ENCODE measurements around the gene CHST15. TPM values are rescaled to one million over a fixed set of nuclear protein-coding genes. Genes with fewer than 3 reads are reported as not detected.

Gene CHST15
- total and polyA plus RNA-seq, 12 donors: 5.2 to 54.5 (median 29.2) TPM

GRCh38 chr10:123997013-123997412, 96.4 kb downstream of the CHST15 start:
- intact Hi-C loops (cut with DNase I): no loop called here
- TF ChIP-seq CTCF (IDR thresholded peaks at IDR 0.05) (no peak), POLR2A (IDR thresholded peaks at IDR 0.05) (no peak)
- Histone ChIP-seq H3K27me3 (peaks cover 22% of the 10 kb centered on the region), H3K4me1 (replicated peaks in 1 of 2) (peaks cover 7 to 27% of the 10 kb centered on the region in 2 donors), H3K9me3 (replicated peaks in 1 of 3) (no peaks in the 10 kb centered on the region), H3K4me3 (no peak overlapping the region), H3K36me3 (replicated peaks in 1 of 2) (no peaks in the 10 kb centered on the region), H3K27ac (peak overlapping the region in 3 of 5 donors; percentile 9 to 86 (median 60))
- 74 to 86% (median 84%) methylated on average over 6 of the region's 6 CpGs for WGBS, 4 donors
- DNase-seq: no peak

- H3K4me3 ChIP-seq: no peak overlapping the region
- no peak for TF ChIP-seq POLR2A (IDR thresholded peaks at IDR 0.05)
- TF ChIP-seq CTCF (IDR thresholded peaks at IDR 0.05): no peak
- no peak overlapping the region for H3K27ac ChIP-seq
- DNase-seq: peak in 1 of 7 donors; percentile 52
- H3K27me3 ChIP-seq: peaks cover 28% of the 10 kb centered on the region
- intact Hi-C loops (cut with DNase I): no loop called here
- no peaks in the 10 kb centered on the region for H3K36me3 ChIP-seq (replicated peaks in 1 of 2)
- no peaks in the 10 kb centered on the region for H3K9me3 ChIP-seq (replicated peaks in 1 of 3)
- peaks cover 7 to 27% of the 10 kb centered on the region in 2 donors for H3K4me1 ChIP-seq (replicated peaks in 1 of 2)
- WGBS, 4 donors: 75 to 91% (median 80%) methylated on average over 5 to 7 of the region's 7 CpGs
Measured at GRCh38 chr10:123996302-123996701, 97.1 kb downstream of the CHST15 start.

- 7 to 13% (median 12%) methylated on average over 12 to 27 of the region's 27 CpGs for WGBS, 4 donors
- Histone ChIP-seq H3K36me3 (replicated peaks in 1 of 2) (no peaks in the 10 kb centered on the region), H3K27ac (peak overlapping the region in 1 of 5 donors; percentile 69), H3K4me1 (replicated peaks in 1 of 2) (peaks cover 7 to 27% of the 10 kb centered on the region in 2 donors), H3K9me3 (replicated peaks in 1 of 3) (no peaks in the 10 kb centered on the region), H3K4me3 (peak overlapping the region in 1 of 4 donors; percentile 18), H3K27me3 (peaks cover 35% of the 10 kb centered on the region)
- peak in 4 of 7 donors; percentile 29 to 75 (median 52) for DNase-seq
- TF ChIP-seq CTCF (IDR thresholded peaks at IDR 0.05): peak in 5 of 6 experiments; percentile 7 to 50 (median 40)
- TF ChIP-seq POLR2A (IDR thresholded peaks at IDR 0.05): no peak
- intact Hi-C loops (cut with DNase I): loop anchor here (2.0 kb wide), 1 partner anchor 393 kb away; no protein-coding TSS in a partner anchor
Measured at GRCh38 chr10:123995461-123996131, 97.8 kb downstream of the CHST15 start.

- no peak for TF ChIP-seq CTCF (IDR thresholded peaks at IDR 0.05)
- TF ChIP-seq POLR2A (IDR thresholded peaks at IDR 0.05): no peak
- H3K4me1 ChIP-seq (replicated peaks in 1 of 2): peaks cover 7 to 27% of the 10 kb centered on the region in 2 donors
- DNase-seq: peak in 1 of 7 donors; percentile 52
- H3K9me3 ChIP-seq (replicated peaks in 1 of 3): no peaks in the 10 kb centered on the region
- H3K27me3 ChIP-seq: peaks cover 40% of the 10 kb centered on the region
- H3K4me3 ChIP-seq: peak overlapping the region in 1 of 4 donors; percentile 18
- intact Hi-C loops (cut with DNase I): loop anchor here (2.0 kb wide), 1 partner anchor 394 kb away; no protein-coding TSS in a partner anchor
- H3K27ac ChIP-seq: peak overlapping the region in 1 of 5 donors; percentile 69
- WGBS, 4 donors: 11 to 31% (median 23%) methylated on average over 11 of the region's 11 CpGs
- H3K36me3 ChIP-seq (replicated peaks in 1 of 2): no peaks in the 10 kb centered on the region
Measured at GRCh38 chr10:123995082-123995460, 98.3 kb downstream of the CHST15 start.

Measured in adrenal gland (tissue), 12 donors.